K562 (cell line): Measurements from ENCODE around the gene PCSK6. TPM values are rescaled to one million over a fixed set of nuclear protein-coding genes. Genes with fewer than 3 reads are reported as not detected.
A peak's percentile ranks its signal among the peaks of the same experiment; 100 is the strongest.

Experiments used
- ATF3 ChIP-seq, 2 experiments: fragments of 450-650 bp in 1 of 2; sonication (generic) in 1 of 2; formaldehyde crosslinking in 1 of 2; IDR thresholded peaks in 1 of 2; conservative IDR thresholded peaks in 1 of 2; 2 replicates each; pipeline versions ENCODE4 v1.6.1 to v1.8.1; 2016 to 2023; ENCODE audit warnings: mild to moderate bottlenecking in 2 of 2, moderate library complexity in 2 of 2, inconsistent platforms in 1 of 2, missing genetic modification reagents in 1 of 2
- CEBPG ChIP-seq, 3 experiments: fragments of 200-800 bp in 1 of 3; sonication (Bioruptor generic) in 1 of 3; sonication (generic) in 1 of 3; formaldehyde crosslinking in 1 of 3; IDR thresholded peaks in 2 of 3; conservative IDR thresholded peaks in 1 of 3; 2 replicates each; pipeline versions ENCODE4 v1.6.1 to v1.8.0; 2016 to 2022; ENCODE audit warnings: missing compliant biosample characterization in 2 of 3, missing genetic modification characterization in 2 of 3, mild to moderate bottlenecking in 1 of 3, missing genetic modification reagents in 1 of 3
- E2F4 ChIP-seq: sonication (generic); formaldehyde crosslinking; IDR thresholded peaks from 2 replicates; pipeline ENCODE4 v1.8.0; 2022; ENCODE audit warnings: mild to moderate bottlenecking, low read depth, missing genetic modification reagents
- ID3 ChIP-seq, 2 experiments: fragments of 250-450 bp in 1 of 2; fragments of 450-650 bp in 1 of 2; sonication (Bioruptor Pico) in 1 of 2; IDR thresholded peaks; 2 replicates each; pipeline versions ENCODE4 v1.6.1 to v1.8.0; 2016 to 2021; ENCODE audit warnings: mild to moderate bottlenecking in 2 of 2, moderate library complexity in 2 of 2, missing compliant biosample characterization in 1 of 2, missing genetic modification characterization in 1 of 2
- RBM34 ChIP-seq: fragments of 200-400 bp; formaldehyde crosslinking; IDR thresholded peaks from 2 replicates; pipeline ENCODE4 v1.6.1; 2018; ENCODE audit warnings: low read length, borderline replicate concordance; ENCODE audit not compliant: insufficient read depth
- REST ChIP-seq, 2 experiments: fragments of 450-650 bp; formaldehyde crosslinking in 1 of 2; IDR thresholded peaks; 2 replicates each; pipeline versions ENCODE4 v1.4.0 to v1.6.1; 2014 to 2020; ENCODE audit warnings: mild to moderate bottlenecking in 2 of 2, borderline replicate concordance in 1 of 2, low read depth in 1 of 2
- ZNF12 ChIP-seq: sonication (generic); formaldehyde crosslinking; IDR thresholded peaks from 2 replicates; pipeline ENCODE4 v1.4.0; 2020; ENCODE audit warnings: mild to moderate bottlenecking, missing genetic modification reagents
- ZNF224 ChIP-seq: sonication (generic); formaldehyde crosslinking; IDR thresholded peaks from 2 replicates; pipeline ENCODE4 v1.8.0; 2022; ENCODE audit warnings: mild to moderate bottlenecking, missing genetic modification reagents
- ZNF639 ChIP-seq, 2 experiments: fragments of 200-800 bp in 1 of 2; sonication (Bioruptor generic) in 1 of 2; sonication (generic) in 1 of 2; formaldehyde crosslinking in 1 of 2; IDR thresholded peaks in 1 of 2; conservative IDR thresholded peaks in 1 of 2; 2 replicates each; pipeline versions ENCODE4 v1.5.0 to v1.6.1; 2016 to 2020; ENCODE audit warnings: missing compliant biosample characterization in 1 of 2, missing genetic modification characterization in 1 of 2, missing genetic modification reagents in 1 of 2
- polyA plus RNA-seq, 8 experiments: library from polyadenylated mRNA; depleted of rRNA in 4 of 8; stranded (reverse) in 5 of 8; unstranded in 3 of 8; fragments of >200 nt; fragmentation: Nextera tagmentation in 2 of 8; fragmentation: Illumina TruSeq in 1 of 8; extraction: Ambion mirVana in 2 of 8; extraction: Trizol in 1 of 8; gene quantifications; 2 replicates each; pipeline versions ENCODE4 v1.2.1 to v1.2.3, GENCODE V29; 2011 to 2014; ENCODE audit warnings: inconsistent platforms in 1 of 8, missing spikeins in 1 of 8
- total RNA-seq, 7 experiments: library from RNA; depleted of rRNA in 6 of 7; stranded (reverse); fragments of >200 nt in 6 of 7; fragmentation: Illumina TruSeq in 2 of 7; extraction: Trizol in 2 of 7; gene quantifications; 2 replicates each; pipeline versions ENCODE4 v1.2.1 to v1.2.3, GENCODE V29; 2011 to 2021; ENCODE audit warnings: low replicate concordance in 1 of 7

The PCSK6 gene
- total and polyA plus RNA-seq, 9 of the 15 experiments (the other 6 are each of a cell fraction or from before 2014, with no cell fraction given), result 2.2 to 32.6 (median 14.5) TPM

- TF ChIP-seq ATF3 (IDR thresholded peaks at IDR 0.05) (0 out of 2 replicates have a peak, but pooled peaks have one; percentile 18), ATF3 (CRISPR knock-in tag; conservative IDR thresholded peaks at IDR 0.05) (0 out of 2 replicates have a peak, but pooled peaks have one; percentile 28), RBM34 (0 out of 2 replicates have a peak, but pooled peaks have one; percentile 79), ZNF224 (CRISPR knock-in tag) (0 out of 2 replicates have a peak, but pooled peaks have one; percentile 41), E2F4 (CRISPR knock-in tag) (peak; percentile 82), REST (IDR thresholded peaks at IDR 0.05; ENCODE audit: borderline replicate concordance) (peak; percentile 98), REST (CRISPR knock-in tag; IDR thresholded peaks at IDR 0.05; ENCODE audit: low read depth) (no peak; the same call in 1 of the 2 replicates), CEBPG (CRISPR knock-in tag; IDR thresholded peaks at IDR 0.05) (peak; percentile 46; the same call in 1 of the 2 replicates), CEBPG (tag; conservative IDR thresholded peaks at IDR 0.05 in 1 of 2, IDR thresholded peaks at IDR 0.05 in 1 of 2) (no peak), ZNF639 (CRISPR knock-in tag; conservative IDR thresholded peaks at IDR 0.05 in 1 of 2, IDR thresholded peaks at IDR 0.05 in 1 of 2) (peak in 1 of 2 experiments; percentile 96; a peak in 2 of 4 replicates), ZNF12 (CRISPR knock-in tag) (peak; percentile 48; the same call in 1 of the 2 replicates), ID3 (CRISPR knock-in tag; IDR thresholded peaks at IDR 0.05) (no peak), ID3 (tag; IDR thresholded peaks at IDR 0.05) (no peak; the same call in 1 of the 2 replicates)
Measured at GRCh38 chr15:101294731-101295606, 194.5 kb downstream of the PCSK6 start, which contains the start of gene SNRPA1 (continued).
